HL-60 (cell line): Measurements from ENCODE around the gene LDLRAD3.

ENCODE experiments used
- DNase-seq, 2 experiments: peaks; one replicate each; pipeline ENCODE4 v3.0.0-alpha.2; 2010 to 2020; ENCODE audit warnings: low read depth in 1 of 2, low spot score in 1 of 2
- H3K27ac ChIP-seq: fragments of 250-450 bp; sonication (Bioruptor Pico); replicated peaks from 2 replicates; pipeline ENCODE4 v1.5.1; 2020; ENCODE audit warnings: mild to moderate bottlenecking, moderate library complexity
- H3K27me3 ChIP-seq: fragments of 250-450 bp; sonication (Bioruptor Pico); 2 replicates; pipeline ENCODE4 v1.5.1; 2021; ENCODE audit warnings: mild to moderate bottlenecking, moderate library complexity; ENCODE audit not compliant: insufficient read depth, poor library complexity, severe bottlenecking
- H3K4me3 ChIP-seq: replicated peaks from 2 replicates; pipeline ENCODE4 v1.5.1; 2011; ENCODE audit warnings: mild to moderate bottlenecking, control low read depth, low read length; ENCODE audit not compliant: insufficient read depth
- CTCF ChIP-seq: IDR thresholded peaks from one replicate; pipeline ENCODE4 v1.5.1; 2011; ENCODE audit warnings: low read length, control low read depth, inconsistent platforms; ENCODE audit not compliant: insufficient read depth
- GABPA ChIP-seq: IDR thresholded peaks from 2 replicates; pipeline ENCODE4 v1.6.1; 2012; ENCODE audit warnings: low read depth
- POLR2AphosphoS5 ChIP-seq: IDR thresholded peaks from 2 replicates; pipeline ENCODE4 v1.6.1; 2012; ENCODE audit warnings: low read depth
- REST ChIP-seq: IDR thresholded peaks from 2 replicates; pipeline ENCODE4 v1.6.1; 2012; ENCODE audit warnings: low read depth; ENCODE audit not compliant: insufficient replicate concordance
- SPI1 ChIP-seq: IDR thresholded peaks from 2 replicates; pipeline ENCODE4 v1.6.1; 2012; ENCODE audit warnings: low read depth, mild to moderate bottlenecking, borderline replicate concordance

Gene LDLRAD3

GRCh38 chr11:36147491-36147890 lies 203.6 kb downstream of the LDLRAD3 start:
- H3K27ac ChIP-seq, result no peak overlapping the region
- no peak for TF ChIP-seq CTCF
- TF ChIP-seq GABPA, result no peak
- TF ChIP-seq POLR2AphosphoS5, result no peak
- TF ChIP-seq SPI1, result no peak
- no peak for TF ChIP-seq REST
- H3K27me3 ChIP-seq, result no peaks in the 10 kb centered on the region
- no peak for DNase-seq
- H3K4me3 ChIP-seq, result no peak overlapping the region

DNA sequence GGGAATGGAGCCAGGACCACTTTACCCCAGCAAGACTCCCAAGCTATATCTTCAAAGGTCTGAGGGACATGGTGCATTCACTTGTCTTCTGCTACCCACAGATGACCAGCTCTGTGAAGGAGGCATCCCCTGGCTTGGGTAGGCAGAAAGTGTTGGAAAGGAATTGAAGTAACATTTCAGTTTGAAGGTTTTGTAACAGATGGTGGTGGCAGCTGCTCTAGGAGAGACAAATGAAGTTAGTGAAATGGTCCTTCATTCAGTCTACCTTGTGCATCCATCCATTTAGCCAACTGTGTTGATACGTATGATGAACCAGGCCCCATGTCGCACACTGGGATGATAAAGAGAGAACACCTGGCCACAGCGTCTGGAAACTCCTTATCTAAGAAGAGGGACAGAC lies 204.8 kb downstream of the LDLRAD3 start:
- H3K4me3 ChIP-seq, result no peak overlapping the region
- no peaks in the 10 kb centered on the region for H3K27me3 ChIP-seq
- DNase-seq, result no peak
- no peak for TF ChIP-seq POLR2AphosphoS5
- TF ChIP-seq SPI1, result no peak
- no peak for TF ChIP-seq REST
- TF ChIP-seq GABPA, result no peak
- TF ChIP-seq CTCF, result no peak
- H3K27ac ChIP-seq, result no peak overlapping the region

- Histone ChIP-seq H3K4me3 (no peak overlapping the region), H3K27ac (peak overlapping the region; percentile 44), H3K27me3 (no peaks in the 10 kb centered on the region)
- TF ChIP-seq CTCF (peak; percentile 78), POLR2AphosphoS5 (peak; percentile 63), GABPA (no peak), SPI1 (peak; percentile 43; the same call in 1 of the 2 replicates), REST (no peak)
- peak; percentile 88 for DNase-seq
Observed at GRCh38 chr11:36149538-36150242, 205.8 kb downstream of the LDLRAD3 start.
